Dermis blood vessel endothelial cell (primary cell): Measurements from ENCODE around the gene YTHDF1. TPM values are rescaled to one million over a fixed set of nuclear protein-coding genes. Genes with fewer than 3 reads are reported as not detected.

Source experiments
- DNase-seq: peaks from one replicate; pipeline ENCODE4 v3.0.0; 2010
- total RNA-seq: library from RNA; depleted of rRNA; stranded (reverse); fragments of >200 nt; gene quantifications from 2 replicates; pipeline ENCODE4 v1.2.3, GENCODE V29; 2014

Gene YTHDF1
- 18.4 and 28.1 TPM in 2 replicates for total RNA-seq

DNA sequence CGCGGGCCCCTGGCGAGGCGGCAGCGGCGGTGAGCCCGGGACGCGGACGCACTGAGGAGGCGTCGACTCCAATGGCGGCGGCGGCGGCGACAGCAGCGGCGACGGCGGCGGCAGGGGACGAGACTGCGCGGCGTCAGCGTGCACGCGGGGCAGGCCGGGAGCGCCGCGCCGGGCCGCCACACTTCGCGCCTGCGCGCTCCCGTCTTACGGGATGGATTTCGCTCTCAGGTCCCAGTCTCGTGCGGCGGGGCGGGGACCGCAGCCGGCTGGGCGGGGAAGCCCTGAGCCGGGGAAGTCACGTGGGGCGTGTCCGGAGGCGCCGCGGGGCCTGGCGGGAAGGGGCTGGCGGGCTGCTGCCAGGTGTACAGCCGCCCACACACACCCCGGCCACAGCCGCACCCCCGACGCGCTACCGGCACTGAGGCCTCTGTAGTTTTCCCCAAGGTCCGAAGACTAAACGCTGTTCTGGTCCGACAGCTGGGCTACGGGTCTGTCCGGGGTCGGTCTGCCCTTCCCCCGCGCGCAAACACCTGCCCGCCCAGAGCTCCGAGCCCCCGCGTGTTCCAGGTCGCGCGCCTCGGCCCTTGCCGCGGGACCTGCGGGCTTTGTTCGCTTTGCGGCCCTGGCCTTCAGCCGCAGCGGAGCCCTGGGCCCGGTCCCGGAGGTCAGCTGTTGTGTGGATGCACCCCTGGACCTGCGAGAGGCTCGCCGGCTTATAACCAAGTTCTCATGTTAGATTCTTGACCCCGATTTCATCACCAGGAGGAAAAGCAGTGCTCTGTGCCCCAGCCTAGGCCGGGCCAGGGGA lies at the start of gene YTHDF1:
YTHDF1 (minus strand) TSS at position 91 of the 808 bp plus-strand sequence. CDS start 239 bp downstream, outside the sequence.
- DNase-seq: peak; percentile 96

DNA sequence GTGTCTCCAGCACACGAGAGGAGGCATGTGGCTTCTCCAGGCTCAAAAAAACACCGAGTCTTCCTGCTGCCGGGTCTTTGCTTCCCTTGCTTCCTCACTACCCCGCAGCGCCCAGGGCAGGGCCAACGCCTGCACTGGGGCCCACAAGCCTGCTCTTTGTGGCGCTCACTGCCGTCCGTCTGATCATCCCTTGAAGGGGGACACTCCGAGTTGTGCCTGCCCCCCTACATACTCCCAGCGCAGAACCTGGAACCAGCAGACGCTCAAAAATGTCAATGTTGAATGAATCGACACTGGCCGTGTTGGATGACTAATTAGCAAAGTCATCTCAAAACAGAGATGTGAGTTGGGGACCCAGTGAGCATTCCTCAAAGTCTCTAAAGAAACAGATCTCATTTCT lies 48.6 kb upstream of the YTHDF1 start:
- no peak for DNase-seq

DNA sequence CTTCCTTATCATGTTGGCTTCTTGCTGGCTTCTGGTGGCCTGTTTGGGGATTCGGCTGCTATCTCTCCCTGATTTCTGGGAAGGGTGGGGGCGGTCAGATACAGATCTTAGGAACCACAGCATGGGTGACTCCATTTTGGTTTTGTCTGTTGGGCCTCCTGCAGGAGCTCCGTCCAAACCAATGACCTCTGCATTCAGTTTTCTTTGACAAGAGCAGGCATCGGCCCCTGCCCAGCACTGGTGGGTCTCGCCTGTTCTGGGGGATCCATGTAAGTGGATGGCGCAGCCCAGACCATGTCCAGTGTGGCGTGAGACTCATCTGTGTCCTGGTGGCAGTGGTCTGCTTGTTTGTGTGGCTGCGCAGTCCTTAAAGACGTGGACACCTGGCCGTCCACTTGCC lies 48.1 kb upstream of the YTHDF1 start:
- DNase-seq: no peak

DNA sequence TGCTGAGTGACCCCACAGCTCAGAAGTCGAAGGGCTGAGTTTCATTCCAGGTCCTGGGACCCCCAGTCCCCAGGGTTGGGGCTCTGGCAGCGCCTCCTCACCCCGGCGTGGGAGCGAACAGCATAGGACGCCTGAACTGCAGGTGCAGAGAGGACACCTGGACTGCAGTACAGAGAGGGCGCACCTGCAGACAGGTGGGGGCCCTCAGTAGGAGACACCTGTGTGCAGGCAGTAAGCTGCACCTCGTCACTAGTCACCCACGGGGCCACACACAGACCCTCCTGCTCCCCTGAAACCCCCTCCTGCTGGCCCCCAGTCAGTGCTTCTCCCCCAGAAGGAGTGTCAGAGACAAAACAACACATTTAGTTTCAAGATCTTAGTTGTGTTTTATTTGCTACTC lies 46.9 kb upstream of the YTHDF1 start:
- DNase-seq: no peak

DNA sequence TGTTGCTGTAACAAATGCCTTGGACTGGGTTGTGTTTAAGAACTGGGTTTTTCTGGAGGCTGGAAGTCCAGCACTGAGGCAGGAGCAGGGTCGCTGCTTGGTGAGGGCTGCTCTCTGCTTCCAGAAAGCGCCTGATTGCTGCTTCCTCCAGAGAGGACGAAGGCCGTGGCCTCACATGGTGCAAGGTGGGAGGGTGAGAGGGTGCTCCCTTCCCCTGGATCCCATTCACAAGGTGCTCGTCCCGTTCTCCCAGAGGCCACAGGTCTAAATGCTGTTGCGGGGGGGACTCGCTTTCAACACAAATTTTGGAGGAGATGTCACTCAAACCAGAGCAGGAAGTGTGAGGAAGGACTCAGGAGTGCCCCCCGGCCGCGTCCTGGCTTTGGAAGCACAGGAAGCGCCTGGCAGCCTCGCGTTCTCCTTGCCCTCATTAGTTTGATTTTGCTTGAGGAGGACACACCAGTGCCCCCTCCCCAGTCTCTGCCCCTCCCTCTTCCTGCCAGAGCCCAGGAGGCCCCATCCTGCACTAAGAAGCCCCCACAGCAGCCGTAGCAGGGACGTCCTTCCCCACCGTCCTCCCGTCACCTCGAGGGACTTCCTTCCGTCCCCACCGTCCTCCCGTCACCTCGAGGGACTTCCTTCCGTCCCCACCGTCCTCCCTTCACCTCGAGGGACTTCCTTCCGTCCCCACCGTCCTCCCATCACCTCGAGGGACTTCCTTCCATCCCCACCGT lies 46.0 kb upstream of the YTHDF1 start:
- no peak for DNase-seq

DNA sequence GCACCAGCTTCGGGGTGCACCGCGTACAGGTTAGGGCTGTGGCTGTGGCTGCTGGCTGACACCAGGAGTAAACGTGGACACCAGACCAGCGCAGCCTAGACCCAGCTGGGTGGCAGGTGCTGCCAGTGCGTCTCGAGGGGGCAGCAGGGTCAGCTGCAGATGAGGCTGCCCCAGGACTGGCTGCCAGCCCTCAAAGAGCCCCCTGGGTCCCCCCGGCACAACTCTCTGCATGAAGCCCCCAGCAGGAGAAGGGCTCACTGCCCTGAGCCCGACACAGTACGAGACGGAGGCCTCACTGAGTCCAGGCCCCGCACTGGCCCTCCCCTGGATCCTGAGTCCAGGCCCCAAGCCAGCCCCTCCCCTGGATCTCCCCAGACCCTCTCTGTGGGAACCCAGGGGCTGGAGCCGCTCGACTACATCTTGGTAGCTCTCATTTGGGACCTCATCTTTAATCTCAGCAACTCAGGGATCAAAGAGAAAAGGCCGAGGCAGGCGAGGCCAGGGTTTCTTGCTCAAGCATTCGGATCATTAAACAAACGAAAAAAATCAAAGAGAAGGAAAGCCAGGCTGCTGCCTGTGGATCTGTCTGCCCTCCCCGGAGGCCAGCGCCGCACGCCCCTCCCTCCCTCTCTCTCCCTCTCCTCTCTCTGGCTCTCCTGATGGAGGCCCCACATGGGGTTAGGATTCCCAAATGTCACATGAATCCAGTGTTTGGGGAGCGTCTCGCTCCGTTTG lies 45.3 kb upstream of the YTHDF1 start:
- DNase-seq: no peak

DNA sequence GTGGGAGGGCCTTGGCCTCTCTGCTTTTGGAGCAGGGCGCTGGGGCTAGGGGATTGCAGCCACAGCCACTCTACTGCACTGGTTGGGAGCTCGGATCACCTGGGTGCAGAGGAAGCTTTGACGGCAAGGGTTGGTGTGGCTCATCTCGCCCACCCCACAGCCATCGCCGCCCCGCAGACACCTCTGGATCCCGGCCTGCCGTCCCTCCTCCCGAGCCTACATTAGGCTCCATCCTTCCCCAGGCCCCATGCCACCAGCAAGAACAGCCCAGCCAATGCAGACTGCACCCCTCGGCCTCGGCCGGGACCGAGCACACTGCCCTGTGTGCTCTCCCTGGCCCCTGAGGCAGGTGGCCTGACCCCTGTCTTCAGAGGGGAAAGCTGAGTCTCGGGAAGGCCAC lies 44.6 kb upstream of the YTHDF1 start:
- DNase-seq: no peak

DNA sequence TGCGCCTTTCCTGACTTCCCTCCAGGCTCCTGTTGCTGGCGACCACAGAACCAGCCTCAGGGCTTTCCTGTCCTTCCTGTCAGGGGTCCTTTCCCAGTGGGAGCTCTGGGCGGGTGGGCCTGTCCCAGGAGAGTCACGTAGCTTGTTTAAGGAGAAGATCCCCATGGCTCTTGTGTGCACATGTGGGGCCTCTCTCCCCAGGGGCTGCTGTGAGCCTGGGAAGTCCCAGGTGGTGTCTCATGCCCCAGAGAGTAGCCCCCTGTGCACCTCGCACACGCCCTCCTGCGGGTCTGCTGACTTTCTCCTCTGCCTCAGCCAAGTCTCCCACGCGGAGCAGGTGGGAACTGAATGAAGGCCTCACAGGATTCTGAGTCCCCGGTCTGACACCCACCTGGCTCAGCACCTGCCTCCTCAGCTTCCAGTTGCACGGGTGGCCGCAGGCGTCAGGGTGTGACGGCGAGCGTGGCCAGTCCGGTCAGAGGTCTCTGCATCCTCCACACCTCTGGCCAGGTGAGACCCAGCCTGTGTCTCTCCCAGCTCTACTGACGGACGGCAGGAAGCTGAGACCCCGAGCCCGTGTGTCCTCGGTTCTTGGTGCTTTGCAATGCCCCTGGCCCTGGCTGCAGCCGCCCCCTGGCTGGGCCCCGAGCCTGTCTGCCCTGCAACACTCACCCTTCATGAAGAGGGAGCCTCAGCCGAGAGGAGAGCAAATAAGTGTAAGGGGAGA lies 44.0 kb upstream of the YTHDF1 start:
- DNase-seq: no peak

DNA sequence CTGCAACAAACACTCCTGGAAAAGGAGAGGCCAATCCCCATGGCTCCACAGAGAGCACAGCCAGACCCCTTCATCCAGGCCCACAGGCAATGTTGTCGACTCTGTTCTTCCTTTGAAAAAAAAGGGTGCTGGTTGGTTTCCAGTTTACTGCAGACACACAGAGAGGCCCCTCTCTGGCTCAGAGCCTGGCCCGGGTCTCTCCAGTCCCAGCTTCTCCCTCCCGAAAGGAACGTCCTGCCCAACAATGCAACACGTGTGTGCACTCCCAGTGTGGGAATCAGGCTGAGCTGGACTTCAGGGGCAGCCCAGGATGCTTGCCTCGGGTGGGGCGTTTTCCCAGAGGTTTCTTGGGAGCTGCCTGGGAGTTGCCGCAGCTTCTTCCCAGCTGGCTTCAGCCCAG lies 42.9 kb upstream of the YTHDF1 start:
- no peak for DNase-seq

DNA sequence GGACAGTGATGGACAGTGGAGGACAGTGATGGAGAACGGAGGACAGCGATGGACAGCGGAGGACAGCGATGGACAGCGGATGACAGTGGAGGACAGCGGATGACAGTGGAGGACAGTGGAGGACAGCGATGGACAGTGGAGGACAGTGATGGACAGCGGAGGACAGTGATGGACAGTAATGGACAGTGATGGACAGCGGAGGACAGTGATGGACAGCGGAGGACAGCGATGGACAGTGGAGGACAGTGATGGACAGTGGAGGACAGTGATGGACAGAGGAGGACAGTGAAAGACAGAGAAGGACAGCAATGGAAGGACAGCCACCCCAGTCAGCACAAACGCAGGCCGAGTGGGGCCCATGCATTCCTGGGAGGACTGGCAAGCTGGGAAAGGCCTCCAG lies 41.7 kb upstream of the YTHDF1 start:
- DNase-seq: no peak

DNA sequence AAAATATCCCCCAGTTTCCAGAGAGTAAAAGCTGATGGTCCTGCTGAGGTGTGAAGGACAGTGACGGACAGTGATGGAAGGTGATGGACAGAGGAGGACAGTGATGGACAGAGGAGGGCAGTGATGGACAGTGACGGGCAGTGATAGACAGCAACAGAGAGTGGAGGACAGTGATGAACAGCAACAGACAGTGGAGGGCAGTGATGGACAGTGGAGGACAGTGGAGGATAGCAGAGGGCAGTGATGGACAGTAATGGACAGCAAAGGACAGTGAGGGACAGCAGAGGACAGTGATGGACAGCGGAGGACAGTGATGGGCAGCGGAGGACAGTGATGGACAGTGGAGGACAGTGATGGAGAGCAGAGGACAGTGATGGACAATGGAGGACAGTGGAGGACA lies 41.0 kb upstream of the YTHDF1 start:
- no peak for DNase-seq

DNA sequence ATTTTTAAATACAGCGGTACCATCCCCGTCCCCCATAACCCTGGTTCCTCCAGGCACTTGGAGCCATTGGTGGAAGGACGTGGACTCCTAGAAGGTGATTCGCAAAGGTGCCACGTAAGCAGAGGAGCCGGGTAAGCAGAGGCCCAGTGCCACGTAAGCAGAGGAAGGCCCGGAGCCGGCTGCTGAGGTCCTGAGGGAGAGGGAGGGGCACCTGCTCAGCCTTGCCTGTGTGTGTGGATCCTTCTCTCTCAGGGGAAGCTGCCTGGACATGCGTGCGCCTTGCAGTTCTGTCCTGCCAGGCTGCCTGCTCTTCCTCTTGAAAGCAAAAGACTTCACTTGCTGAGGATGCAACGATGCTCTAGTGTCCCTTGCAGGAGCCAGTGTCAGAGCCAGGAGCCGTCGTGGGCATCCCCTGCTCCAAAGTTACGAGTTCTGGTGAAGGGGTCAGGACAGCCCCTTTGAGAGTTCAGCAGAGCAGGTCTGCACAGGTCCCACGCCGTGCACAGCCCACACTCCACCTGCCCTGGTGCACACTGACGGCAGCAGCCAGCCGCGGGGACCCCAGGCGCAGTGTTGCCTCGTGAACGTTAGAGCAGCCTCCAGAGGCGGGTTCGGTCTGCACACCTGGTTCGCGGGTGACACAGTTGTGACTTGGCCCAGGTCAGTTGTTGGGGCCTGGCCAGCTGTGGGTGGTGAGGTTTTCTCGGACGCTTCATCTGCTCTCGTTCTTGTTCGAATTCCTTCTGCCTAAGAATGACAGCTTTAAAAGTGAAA lies 40.2 kb upstream of the YTHDF1 start:
- no peak for DNase-seq

DNA sequence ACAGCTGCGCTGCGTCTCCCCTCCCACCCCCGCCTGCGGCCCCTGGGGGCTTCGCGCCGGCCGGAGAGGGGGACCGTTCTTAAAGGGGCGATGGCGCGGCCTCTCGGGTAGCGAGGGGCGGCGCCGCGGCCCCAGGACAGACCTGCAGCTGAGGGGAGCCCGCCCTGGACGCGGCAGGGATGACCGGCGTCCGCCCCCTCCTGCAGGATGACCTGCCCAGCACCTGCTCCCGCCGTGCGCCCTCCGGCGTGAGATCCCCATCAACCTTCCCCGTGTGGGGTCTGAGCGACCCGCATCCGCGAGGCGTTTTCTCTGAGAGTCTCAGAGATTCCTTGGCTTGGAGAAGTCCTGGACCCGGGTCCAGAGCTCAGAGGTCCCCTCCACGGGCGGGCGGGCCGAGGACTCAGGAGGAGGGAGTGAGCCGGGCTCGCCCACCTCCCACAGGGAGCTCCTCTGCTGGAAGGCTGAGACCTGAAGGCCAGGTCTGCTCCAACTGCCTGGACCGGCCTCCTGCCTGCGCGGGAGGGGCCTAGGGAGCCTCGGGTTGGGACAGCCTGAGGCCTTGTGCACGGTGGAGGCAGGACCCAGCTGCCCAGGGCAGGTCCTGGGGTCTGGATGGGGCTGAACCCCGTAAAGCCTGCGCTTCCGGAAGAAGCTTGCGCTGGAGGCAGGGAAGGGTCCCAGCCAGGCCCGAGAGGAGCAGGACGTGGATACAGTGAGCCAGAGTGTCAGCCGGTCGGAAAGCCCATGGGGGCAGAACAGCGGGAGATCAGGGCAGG lies 38.9 kb upstream of the YTHDF1 start:
- DNase-seq: peak; percentile 17

DNA sequence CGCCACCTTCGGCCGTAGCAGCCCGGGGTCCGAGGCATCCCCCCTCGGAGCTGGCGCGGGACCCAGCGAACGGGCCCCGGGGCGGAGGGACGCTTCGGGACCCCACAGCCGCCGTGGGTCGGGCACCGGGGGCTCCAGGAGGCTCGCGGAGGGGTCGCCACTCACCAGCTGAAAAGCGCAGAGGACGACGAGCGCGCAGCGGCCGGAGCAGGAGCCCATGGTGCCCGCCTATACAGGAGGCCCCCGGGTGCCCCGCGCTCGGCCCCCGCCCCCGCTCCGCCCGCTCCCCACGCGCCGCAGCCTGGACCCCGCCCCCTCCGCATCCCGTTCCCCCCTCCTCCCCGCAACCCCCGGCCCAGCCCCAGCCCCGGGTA lies 38.3 kb upstream of the YTHDF1 start, which contains the start of gene NKAIN4:
NKAIN4 (minus strand) TSS at position 232 of the 374 bp plus-strand sequence; CDS start at position 219, 13 bp downstream.
- no peak for DNase-seq

DNA sequence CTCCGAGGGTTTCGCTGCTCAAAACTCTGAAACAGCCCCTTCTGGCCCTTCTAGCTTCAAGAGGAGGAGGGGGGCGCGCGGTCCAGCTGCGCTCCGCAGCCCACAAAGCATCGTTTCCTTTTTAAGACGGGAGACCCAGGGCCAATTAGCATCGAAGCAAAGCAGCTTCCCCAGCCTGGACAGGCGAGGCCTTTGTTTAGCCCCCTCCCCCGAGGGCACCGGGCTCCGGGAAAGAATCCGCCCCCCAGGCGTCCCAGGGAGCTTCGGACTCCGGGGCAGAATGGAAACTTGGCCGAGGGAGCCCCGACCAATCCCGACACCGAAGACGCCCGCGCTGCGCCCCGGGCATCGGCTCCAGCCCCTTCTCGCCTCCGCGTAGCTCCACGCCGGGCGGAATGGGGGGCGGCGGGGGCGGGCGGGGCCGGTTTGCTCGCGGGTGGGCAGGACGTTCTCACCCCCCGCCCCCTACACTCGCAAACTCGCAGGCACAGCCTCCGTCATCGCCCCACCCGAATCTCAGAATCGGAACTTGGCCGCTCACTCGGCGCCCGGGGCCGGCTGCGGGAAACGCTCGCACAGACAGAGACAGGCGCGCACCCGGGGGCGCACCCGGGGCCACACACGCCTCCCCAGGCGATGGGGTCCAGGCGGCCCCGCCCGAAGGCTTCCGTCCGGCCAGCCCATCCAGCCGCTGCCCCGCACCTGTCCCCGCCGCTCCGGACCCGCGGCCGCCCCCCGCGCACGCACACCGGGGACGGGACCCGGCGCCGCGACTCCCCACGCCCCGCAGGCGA lies 37.7 kb upstream of the YTHDF1 start:
- no peak for DNase-seq

DNA sequence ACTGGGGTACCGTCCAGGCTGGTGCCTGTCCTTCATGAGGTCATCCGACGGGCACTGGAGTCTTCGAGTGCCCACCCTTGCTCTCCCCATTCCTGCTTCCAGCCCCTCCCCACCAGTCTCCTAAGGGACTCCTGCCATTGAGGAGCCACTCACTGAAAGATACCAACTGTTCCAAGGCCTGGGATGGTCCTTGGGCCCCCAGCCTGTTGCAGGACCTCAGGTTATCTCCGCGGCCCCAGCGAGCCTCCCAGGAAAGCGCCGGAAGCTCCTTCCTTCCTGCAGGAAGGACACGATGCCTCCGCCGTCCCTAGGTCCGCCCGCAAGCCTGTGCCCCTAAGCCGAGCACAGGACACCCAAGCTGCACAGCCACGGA lies 37.1 kb upstream of the YTHDF1 start:
- DNase-seq: no peak

DNA sequence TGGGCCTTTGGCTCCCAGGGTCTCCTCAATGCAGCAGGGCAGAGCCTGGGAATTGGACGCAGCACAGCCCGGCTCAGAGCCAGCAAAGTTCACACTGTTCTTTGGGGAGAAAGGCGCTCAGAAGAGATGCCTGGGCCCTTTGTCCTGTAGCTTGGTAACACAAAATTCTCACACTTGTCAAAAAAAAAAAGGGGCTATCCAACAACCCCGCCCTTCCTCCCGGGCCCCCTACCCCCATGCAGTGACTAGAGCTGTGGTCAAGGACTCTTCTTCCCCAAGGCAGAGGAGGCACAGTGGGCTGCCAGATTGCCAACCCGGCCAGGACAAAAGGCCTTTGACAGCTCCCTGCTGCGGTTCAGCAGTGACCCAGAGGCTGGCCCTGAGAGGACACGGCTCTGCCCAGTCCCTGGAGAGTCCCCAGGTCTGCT lies 36.4 kb upstream of the YTHDF1 start:
- DNase-seq: no peak

DNA sequence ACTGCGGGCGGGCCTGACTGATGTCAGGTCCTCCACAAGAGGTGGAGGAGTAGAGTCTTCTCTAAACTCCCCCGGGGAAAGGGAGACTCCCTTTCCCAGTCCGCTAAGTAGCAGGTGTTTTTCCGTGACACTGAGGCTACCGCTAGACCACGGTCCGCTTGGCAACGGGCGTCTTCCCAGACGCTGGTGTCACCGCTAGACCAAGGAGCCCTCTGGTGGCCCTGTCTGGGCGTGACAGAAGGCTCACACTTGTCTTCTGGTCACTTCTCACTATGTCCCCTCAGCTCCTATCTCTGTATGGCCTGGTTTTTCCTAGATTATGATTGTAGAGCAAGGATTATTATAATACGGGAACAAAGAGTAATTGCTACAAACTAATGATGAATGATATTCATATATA lies 35.4 kb upstream of the YTHDF1 start:
- peak; percentile 17 for DNase-seq

DNA sequence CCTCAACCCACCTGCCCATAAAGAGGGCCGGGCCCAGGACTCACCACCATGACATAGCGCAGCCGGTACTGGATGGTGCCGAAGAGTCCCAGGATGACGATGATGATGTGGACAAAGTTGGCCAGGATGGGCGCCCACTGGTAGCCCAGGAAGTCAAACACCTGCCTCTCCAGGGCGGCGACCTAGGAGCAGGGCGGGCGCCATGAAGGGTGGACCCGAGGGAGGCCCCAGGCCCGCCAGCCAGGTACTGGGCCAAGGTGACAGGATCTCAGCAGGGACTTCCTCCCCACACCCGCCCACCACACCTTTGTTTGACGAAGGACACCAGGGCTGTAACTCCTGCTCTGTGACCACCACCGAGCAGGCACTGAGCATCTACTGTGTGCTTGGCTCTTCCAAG lies 34.0 kb upstream of the YTHDF1 start:
- DNase-seq: no peak
